ENCODE measurements around the gene TOMM20. TPM values are rescaled to one million over a fixed set of nuclear protein-coding genes. Genes with fewer than 3 reads are reported as not detected.

Gene TOMM20
- total RNA-seq, 4 donors from 2014 or later, result 117 to 204 (median 157) TPM

DNA sequence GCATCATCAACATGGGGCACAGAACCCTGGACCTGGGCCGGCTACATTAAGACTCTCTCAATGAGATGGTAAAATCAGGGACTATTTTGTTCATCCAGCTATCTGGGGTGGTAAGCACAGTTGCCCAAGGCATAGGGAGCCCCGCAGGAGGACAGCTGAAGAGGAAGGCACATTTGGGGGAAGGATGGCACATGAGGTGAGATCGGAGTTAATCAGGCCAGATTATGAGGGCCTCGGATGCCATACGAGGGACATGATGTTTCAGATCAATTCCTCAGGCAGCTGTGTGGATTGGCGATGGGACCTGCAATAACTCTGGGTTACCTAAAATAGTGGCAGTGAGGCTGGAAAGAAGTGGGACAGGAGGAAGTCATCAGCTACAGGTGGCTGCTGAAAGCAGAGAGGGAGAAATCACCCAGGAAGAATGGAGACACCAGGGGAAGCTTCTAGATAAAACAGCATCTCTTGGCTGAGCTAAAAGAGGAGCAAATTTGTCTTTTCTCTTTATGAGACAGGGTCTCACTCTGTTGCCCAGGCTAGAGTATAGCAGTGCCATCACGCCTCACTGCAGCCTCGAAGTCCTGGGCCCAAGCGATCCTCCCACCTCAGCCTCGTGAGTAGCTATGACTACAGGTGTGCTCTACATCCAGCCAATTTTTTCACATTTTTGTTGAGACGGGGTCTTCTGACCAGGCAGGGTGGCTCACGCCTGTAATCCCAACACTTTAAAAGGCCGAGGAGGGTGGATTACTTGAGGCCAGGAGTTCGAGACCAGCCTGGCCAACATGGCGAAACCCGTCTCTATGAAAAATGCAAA lies 21.1 kb downstream of the TOMM20 start:
- Histone ChIP-seq H3K4me3 (replicated peaks in 1 of 3) (no peak overlapping the region), H3K4me1 (no peaks in the 10 kb centered on the region), H3K36me3 (peaks cover 27% of the 10 kb centered on the region in 2 donors), H3K27me3 (no peaks in the 10 kb centered on the region), H3K27ac (no peak overlapping the region), H3K9me3 (no peaks in the 10 kb centered on the region)
- TF ChIP-seq POLR2A (IDR thresholded peaks at IDR 0.05), result no peak
- TF ChIP-seq, protein P1, sequence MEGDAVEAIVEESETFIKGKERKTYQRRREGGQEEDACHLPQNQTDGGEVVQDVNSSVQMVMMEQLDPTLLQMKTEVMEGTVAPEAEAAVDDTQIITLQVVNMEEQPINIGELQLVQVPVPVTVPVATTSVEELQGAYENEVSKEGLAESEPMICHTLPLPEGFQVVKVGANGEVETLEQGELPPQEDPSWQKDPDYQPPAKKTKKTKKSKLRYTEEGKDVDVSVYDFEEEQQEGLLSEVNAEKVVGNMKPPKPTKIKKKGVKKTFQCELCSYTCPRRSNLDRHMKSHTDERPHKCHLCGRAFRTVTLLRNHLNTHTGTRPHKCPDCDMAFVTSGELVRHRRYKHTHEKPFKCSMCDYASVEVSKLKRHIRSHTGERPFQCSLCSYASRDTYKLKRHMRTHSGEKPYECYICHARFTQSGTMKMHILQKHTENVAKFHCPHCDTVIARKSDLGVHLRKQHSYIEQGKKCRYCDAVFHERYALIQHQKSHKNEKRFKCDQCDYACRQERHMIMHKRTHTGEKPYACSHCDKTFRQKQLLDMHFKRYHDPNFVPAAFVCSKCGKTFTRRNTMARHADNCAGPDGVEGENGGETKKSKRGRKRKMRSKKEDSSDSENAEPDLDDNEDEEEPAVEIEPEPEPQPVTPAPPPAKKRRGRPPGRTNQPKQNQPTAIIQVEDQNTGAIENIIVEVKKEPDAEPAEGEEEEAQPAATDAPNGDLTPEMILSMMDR (IDR thresholded peaks at IDR 0.05), result no peak
- intact Hi-C loops (cut with DNase I), result no loop called here
- DNase-seq, result no peak
- 93 to 98% methylated on average over 16 of the region's 16 CpGs for WGBS, 2 donors

DNA sequence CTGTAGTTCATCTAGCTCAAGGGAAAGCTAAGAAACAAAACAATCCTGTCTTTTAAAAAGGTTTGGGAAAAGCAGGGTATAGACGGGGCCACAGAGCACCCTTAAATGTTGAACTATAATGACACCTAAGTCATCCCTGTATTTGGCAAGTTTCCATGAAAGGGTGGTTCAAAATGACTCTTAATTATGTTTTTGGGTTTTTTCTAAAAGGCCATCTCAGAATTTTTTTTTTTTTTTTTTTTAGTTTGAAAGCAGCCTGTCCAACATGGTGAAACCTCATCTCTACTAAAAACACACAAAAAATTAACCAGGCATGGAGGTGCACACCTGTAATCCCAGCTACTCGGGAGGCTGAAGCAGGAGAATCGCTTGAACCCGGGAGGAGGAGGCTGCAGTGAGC lies 22.2 kb downstream of the TOMM20 start:
- no peak overlapping the region for H3K27ac ChIP-seq
- H3K4me1 ChIP-seq, result no peaks in the 10 kb centered on the region
- H3K36me3 ChIP-seq, result peaks cover 21% of the 10 kb centered on the region in 2 donors
- no peak overlapping the region for H3K4me3 ChIP-seq (replicated peaks in 1 of 3)
- H3K27me3 ChIP-seq, result no peaks in the 10 kb centered on the region
- intact Hi-C loops (cut with DNase I), result no loop called here
- no peak for DNase-seq
- WGBS, 2 donors, result 94 to 95% methylated on average over 4 of the region's 4 CpGs
- TF ChIP-seq POLR2A (IDR thresholded peaks at IDR 0.05), result no peak
- TF ChIP-seq, protein P1 (IDR thresholded peaks at IDR 0.05), result no peak
- H3K9me3 ChIP-seq, result no peaks in the 10 kb centered on the region

DNA sequence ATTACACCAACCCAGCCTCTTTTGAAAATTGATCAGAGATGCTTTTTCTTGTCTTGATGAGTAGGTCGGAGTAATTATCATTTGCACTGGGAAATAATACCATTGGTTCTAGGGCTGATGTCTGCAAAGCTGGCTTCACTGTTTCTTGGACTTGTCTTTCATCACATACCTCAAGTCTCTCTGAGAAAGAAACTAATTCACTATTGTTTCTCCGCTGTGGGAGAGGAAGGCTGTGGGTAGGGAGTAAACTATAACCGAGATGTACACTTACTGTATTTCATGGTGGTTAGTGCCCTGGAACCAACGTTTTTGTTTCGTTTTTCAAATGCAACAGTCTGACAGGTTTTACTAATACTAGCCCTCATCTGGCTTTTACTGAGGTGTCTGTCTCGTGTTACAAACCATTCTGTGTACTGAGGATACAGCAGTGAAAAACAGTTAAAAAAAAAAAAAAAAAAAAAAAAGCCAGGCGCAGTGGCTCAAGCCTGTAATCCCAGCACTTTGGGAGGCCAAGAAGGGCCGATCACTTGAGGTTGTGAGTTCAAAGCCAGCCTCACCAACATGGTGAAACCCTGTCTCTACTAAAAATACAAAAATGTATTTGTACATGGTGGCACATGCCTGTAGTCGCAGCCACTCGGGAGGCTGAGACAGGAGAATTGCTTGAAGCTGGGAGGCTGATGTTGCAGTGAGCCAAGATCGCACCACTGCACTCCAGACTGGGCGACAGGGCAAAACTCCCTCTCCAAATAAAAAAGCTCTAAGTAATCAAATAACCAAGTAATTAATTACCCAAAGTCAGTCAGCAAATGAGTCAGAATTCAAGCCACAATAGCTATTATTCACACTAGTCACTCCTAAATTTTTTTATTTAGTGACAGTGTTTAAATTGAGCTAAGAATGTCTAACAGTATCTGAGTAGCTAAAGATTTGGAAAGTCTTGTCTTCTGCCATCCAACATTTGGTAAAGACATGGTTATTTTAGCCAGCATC lies 23.3 kb downstream of the TOMM20 start:
- intact Hi-C loops (cut with DNase I), result no loop called here
- no peak for DNase-seq
- no peaks in the 10 kb centered on the region for H3K4me1 ChIP-seq
- H3K9me3 ChIP-seq, result no peaks in the 10 kb centered on the region
- no peaks in the 10 kb centered on the region for H3K27me3 ChIP-seq
- no peak overlapping the region for H3K4me3 ChIP-seq (replicated peaks in 1 of 3)
- TF ChIP-seq, protein P1 (IDR thresholded peaks at IDR 0.05), result no peak
- no peak for TF ChIP-seq POLR2A (IDR thresholded peaks at IDR 0.05)
- 76 to 78% methylated on average over 12 of the region's 12 CpGs for WGBS, 2 donors
- H3K27ac ChIP-seq, result no peak overlapping the region
- H3K36me3 ChIP-seq, result peaks cover 10 to 11% of the 10 kb centered on the region in 2 donors

DNA sequence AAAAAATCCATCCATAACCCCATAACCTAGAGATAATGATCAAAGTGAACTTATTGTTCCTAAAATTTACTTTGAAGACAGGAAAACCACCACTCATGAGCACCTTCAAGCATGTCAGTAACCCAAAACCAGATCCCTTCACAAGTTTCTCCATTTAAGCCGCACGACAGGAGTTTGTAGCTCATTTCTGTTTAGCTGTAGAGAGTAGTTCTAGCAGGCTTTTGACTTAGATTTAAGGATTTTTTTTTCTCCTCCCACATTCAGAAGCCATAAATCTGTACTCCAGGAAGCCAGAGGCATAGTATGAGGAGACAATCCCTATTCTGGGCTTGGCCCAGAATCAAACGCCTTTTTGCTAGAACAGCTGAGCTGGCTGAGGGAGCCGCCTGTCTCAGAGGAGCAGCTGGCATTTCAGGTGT lies 25.6 kb downstream of the TOMM20 start:
- Histone ChIP-seq H3K36me3 (no peaks in the 10 kb centered on the region), H3K9me3 (no peaks in the 10 kb centered on the region), H3K4me3 (replicated peaks in 1 of 3) (no peak overlapping the region), H3K27me3 (no peaks in the 10 kb centered on the region), H3K4me1 (no peaks in the 10 kb centered on the region), H3K27ac (no peak overlapping the region)
- intact Hi-C loops (cut with DNase I), result no loop called here
- TF ChIP-seq, protein P1 (IDR thresholded peaks at IDR 0.05), result no peak
- no peak for TF ChIP-seq POLR2A (IDR thresholded peaks at IDR 0.05)
- 73 to 90% methylated on average over 4 of the region's 4 CpGs for WGBS, 2 donors
- DNase-seq, result no peak

All from thyroid gland (tissue), 4 donors.